ENCODE measurements around the gene CFAP20.

Gene CFAP20

GRCh38 chr16:58123896-58124600, 5.1 kb downstream of the CFAP20 start:
- peaks cover 48 to 73% of the 10 kb centered on the region in 2 donors for H3K4me1 ChIP-seq (ENCODE audit: control insufficient read depth in 1 of 2, insufficient read depth in 2 of 2, low read length in 2 of 2)
- H3K27ac ChIP-seq (ENCODE audit: low read length), result no peak overlapping the region
- no peaks in the 10 kb centered on the region for H3K27me3 ChIP-seq (ENCODE audit: low read depth, low read length)

DNA sequence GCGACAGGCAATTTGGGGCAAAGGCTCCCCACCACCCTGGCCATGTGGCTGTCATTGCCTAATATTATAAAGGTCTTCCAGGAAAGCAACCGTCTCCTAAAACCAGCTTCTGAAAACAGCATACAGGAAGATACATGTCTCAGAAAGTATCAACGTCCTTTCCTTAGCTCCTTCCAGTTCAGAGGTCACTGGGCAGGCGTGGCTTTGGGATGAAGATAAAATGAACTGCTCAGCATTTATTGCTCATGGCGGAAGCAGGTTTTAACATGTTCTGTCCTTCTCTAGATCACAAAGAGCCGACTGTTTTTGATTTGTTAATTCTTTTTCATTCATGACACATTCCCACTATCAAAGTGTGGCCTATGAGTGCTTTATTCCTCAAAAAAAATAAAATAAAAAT, 8.0 kb downstream of the CFAP20 start:
- Histone ChIP-seq H3K4me3 (ENCODE audit: low read depth in 1 of 2, low read length in 2 of 2) (no peak overlapping the region), H3K4me1 (ENCODE audit: control insufficient read depth in 1 of 2, insufficient read depth in 2 of 2, low read length in 2 of 2) (peaks cover 37 to 66% of the 10 kb centered on the region in 2 donors), H3K27me3 (ENCODE audit: low read depth, low read length) (no peaks in the 10 kb centered on the region), H3K36me3 (ENCODE audit: control insufficient read depth in 1 of 2, insufficient read depth in 2 of 2, low read length in 2 of 2) (no peaks in the 10 kb centered on the region), H3K9me3 (ENCODE audit: control insufficient read depth in 1 of 2, low read length in 2 of 2) (no peaks in the 10 kb centered on the region), H3K27ac (ENCODE audit: low read length) (no peak overlapping the region)

More at GRCh38 chr16:58123896-58124600, 5.1 kb downstream of the CFAP20 start:
- Histone ChIP-seq H3K4me3 (ENCODE audit: low read depth in 1 of 2, low read length in 2 of 2) (no peak overlapping the region), H3K36me3 (ENCODE audit: control insufficient read depth in 1 of 2, insufficient read depth in 2 of 2, low read length in 2 of 2) (no peaks in the 10 kb centered on the region), H3K9me3 (ENCODE audit: control insufficient read depth in 1 of 2, low read length in 2 of 2) (no peaks in the 10 kb centered on the region)

DNA sequence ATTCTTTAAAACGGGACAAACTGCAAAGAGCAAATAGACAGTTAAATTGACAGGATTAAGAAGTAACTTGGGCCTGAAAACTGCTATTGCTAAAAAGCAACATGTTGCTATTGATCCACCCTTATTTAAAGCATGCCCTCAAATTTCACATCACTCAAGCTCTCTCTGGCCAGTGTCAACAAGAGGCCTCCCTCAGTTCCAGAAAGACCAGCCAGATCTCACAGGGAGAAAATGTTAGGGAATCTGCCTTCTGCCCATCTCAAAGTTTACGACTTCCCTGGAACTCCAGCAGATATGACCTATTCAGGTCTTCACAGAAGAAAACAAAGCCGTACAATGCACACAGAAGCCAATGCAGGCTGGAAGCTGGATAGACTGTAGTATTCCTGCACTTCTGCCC, 8.9 kb downstream of the CFAP20 start:
- no peak overlapping the region for H3K27ac ChIP-seq (ENCODE audit: low read length)
- H3K4me3 ChIP-seq (ENCODE audit: low read depth in 1 of 2, low read length in 2 of 2), result no peak overlapping the region
- no peaks in the 10 kb centered on the region for H3K9me3 ChIP-seq (ENCODE audit: control insufficient read depth in 1 of 2, low read length in 2 of 2)
- peaks cover 3 to 7% of the 10 kb centered on the region in 2 donors for H3K36me3 ChIP-seq (ENCODE audit: control insufficient read depth in 1 of 2, insufficient read depth in 2 of 2, low read length in 2 of 2)
- no peaks in the 10 kb centered on the region for H3K27me3 ChIP-seq (ENCODE audit: low read depth, low read length)
- peaks cover 37 to 63% of the 10 kb centered on the region in 2 donors for H3K4me1 ChIP-seq (ENCODE audit: control insufficient read depth in 1 of 2, insufficient read depth in 2 of 2, low read length in 2 of 2)

DNA sequence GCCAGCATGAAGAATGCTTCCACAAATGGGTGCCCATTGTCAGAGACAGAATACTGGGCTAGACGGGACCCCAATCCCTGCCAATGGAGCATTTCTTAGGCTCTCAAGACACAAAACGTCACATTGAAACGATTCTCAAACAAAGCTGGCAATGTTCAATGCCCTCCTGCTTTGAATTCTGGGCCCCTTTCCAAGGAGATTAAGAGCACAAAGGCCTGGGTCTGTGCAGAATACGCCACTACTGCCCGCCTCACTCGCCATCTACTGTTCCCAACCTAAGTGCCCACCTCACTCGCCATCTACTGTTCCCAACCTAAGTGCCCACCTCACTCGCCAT, 9.7 kb downstream of the CFAP20 start:
- Histone ChIP-seq H3K27me3 (ENCODE audit: low read depth, low read length) (no peaks in the 10 kb centered on the region), H3K36me3 (ENCODE audit: control insufficient read depth in 1 of 2, insufficient read depth in 2 of 2, low read length in 2 of 2) (peaks cover 11 to 15% of the 10 kb centered on the region in 2 donors), H3K9me3 (ENCODE audit: control insufficient read depth in 1 of 2, low read length in 2 of 2) (no peaks in the 10 kb centered on the region), H3K4me1 (ENCODE audit: control insufficient read depth in 1 of 2, insufficient read depth in 2 of 2, low read length in 2 of 2) (peaks cover 37 to 69% of the 10 kb centered on the region in 2 donors), H3K4me3 (ENCODE audit: low read depth in 1 of 2, low read length in 2 of 2) (no peak overlapping the region), H3K27ac (ENCODE audit: low read length) (no peak overlapping the region)

- Histone ChIP-seq H3K4me3 (ENCODE audit: low read depth in 1 of 2, low read length in 2 of 2) (no peak overlapping the region), H3K27me3 (ENCODE audit: low read depth, low read length) (no peaks in the 10 kb centered on the region), H3K9me3 (ENCODE audit: control insufficient read depth in 1 of 2, low read length in 2 of 2) (no peaks in the 10 kb centered on the region), H3K4me1 (ENCODE audit: control insufficient read depth in 1 of 2, insufficient read depth in 2 of 2, low read length in 2 of 2) (peaks cover 32 to 65% of the 10 kb centered on the region in 2 donors), H3K36me3 (ENCODE audit: control insufficient read depth in 1 of 2, insufficient read depth in 2 of 2, low read length in 2 of 2) (peaks cover 16 to 17% of the 10 kb centered on the region in 2 donors), H3K27ac (ENCODE audit: low read length) (peak overlapping the region; percentile 11)
These were observed 10.2 kb downstream of the CFAP20 start for GRCh38 chr16:58118801-58119508.

DNA sequence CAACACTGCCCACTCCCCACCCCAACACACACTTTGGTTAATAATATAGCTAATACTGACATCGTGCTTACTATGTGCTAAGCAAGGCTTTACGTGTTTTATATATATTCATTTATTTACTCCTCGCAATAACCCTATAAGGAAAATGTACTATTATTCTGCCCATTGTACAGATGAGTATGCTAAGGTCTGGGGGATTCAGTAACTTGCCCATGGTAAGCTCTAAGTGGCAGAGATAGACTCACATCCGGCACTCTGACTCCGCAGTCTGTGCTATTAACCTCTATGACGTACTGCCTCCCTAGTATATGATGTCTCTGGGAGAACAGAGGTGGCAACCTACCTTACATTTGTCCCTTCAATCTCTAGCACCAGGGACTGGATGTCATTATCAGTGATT, 12.7 kb downstream of the CFAP20 start:
- Histone ChIP-seq H3K27ac (ENCODE audit: low read length) (no peak overlapping the region), H3K4me1 (ENCODE audit: control insufficient read depth in 1 of 2, insufficient read depth in 2 of 2, low read length in 2 of 2) (peaks cover 24 to 55% of the 10 kb centered on the region in 2 donors)

GRCh38 chr16:58116081-58116480, 13.1 kb downstream of the CFAP20 start:
- H3K4me1 ChIP-seq (ENCODE audit: control insufficient read depth in 1 of 2, insufficient read depth in 2 of 2, low read length in 2 of 2), result peaks cover 19 to 51% of the 10 kb centered on the region in 2 donors
- H3K9me3 ChIP-seq (ENCODE audit: control insufficient read depth in 1 of 2, low read length in 2 of 2), result no peaks in the 10 kb centered on the region
- no peak overlapping the region for H3K4me3 ChIP-seq (ENCODE audit: low read depth in 1 of 2, low read length in 2 of 2)
- H3K27me3 ChIP-seq (ENCODE audit: low read depth, low read length), result no peaks in the 10 kb centered on the region
- H3K27ac ChIP-seq (ENCODE audit: low read length), result no peak overlapping the region
- peaks cover 20 to 31% of the 10 kb centered on the region in 2 donors for H3K36me3 ChIP-seq (ENCODE audit: control insufficient read depth in 1 of 2, insufficient read depth in 2 of 2, low read length in 2 of 2)

More for the DNA sequence above, 12.7 kb downstream of the CFAP20 start:
- H3K36me3 ChIP-seq (ENCODE audit: control insufficient read depth in 1 of 2, insufficient read depth in 2 of 2, low read length in 2 of 2), result peaks cover 20 to 31% of the 10 kb centered on the region in 2 donors
- no peaks in the 10 kb centered on the region for H3K27me3 ChIP-seq (ENCODE audit: low read depth, low read length)
- no peaks in the 10 kb centered on the region for H3K9me3 ChIP-seq (ENCODE audit: control insufficient read depth in 1 of 2, low read length in 2 of 2)
- no peak overlapping the region for H3K4me3 ChIP-seq (ENCODE audit: low read depth in 1 of 2, low read length in 2 of 2)

DNA sequence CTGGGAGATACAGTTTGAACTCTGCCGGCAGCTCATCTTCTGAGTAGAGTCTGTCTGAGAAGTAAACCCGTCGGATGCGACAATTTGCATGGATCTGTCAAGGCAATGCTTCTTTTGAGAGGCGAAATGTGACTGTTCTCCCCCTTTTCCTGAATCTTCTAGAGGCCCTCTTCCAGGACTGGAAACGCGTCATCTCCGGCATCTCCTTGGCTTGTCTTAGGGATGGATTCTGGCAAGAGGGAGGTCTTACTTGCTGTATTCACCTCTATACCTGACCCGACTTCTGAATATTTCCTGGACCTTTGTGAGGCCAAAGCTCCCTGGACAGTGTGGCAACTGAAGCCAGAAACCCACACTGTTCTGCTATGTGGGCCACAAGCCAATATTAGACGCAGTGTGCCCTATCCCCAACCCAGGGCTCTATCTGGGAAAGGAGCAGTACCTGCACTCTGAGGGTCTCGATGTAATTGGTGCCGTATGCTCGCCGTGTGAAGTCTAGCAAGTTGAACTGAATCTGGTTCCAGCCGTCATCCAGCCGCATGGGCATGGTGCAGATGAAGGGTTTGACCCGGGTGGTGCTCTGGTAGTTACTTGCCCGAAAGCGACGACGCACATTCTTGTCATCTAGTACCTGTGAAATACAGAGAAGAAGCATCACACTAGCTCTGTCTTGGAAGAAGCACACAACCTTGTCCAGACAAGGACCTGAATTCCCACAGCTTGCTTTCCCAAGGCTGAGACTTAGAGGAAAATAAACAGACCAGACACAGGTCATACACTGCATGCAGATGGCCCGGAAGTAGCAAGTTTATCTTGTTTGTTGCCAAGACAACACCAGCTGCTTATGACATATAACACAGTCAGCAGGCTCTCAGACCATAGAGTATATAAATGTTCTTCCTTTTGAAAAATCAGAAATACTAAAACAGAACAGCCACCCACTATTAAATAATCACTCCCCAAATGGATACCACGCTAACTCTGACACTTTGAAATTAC, 14.1 kb downstream of the CFAP20 start:
- H3K27ac ChIP-seq (ENCODE audit: low read length), result peak overlapping the region; percentile 48
- no peak overlapping the region for H3K4me3 ChIP-seq (ENCODE audit: low read depth in 1 of 2, low read length in 2 of 2)
- peaks cover 10 to 41% of the 10 kb centered on the region in 2 donors for H3K4me1 ChIP-seq (ENCODE audit: control insufficient read depth in 1 of 2, insufficient read depth in 2 of 2, low read length in 2 of 2)
- H3K36me3 ChIP-seq (ENCODE audit: control insufficient read depth in 1 of 2, insufficient read depth in 2 of 2, low read length in 2 of 2), result peaks cover 20 to 31% of the 10 kb centered on the region in 2 donors
- H3K9me3 ChIP-seq (ENCODE audit: control insufficient read depth in 1 of 2, low read length in 2 of 2), result no peaks in the 10 kb centered on the region
- no peaks in the 10 kb centered on the region for H3K27me3 ChIP-seq (ENCODE audit: low read depth, low read length)

GRCh38 chr16:58111302-58111627, 17.9 kb downstream of the CFAP20 start:
- no peaks in the 10 kb centered on the region for H3K27me3 ChIP-seq (ENCODE audit: low read depth, low read length)
- H3K36me3 ChIP-seq (ENCODE audit: control insufficient read depth in 1 of 2, insufficient read depth in 2 of 2, low read length in 2 of 2), result peaks cover 20 to 31% of the 10 kb centered on the region in 2 donors
- H3K4me3 ChIP-seq (ENCODE audit: low read depth in 1 of 2, low read length in 2 of 2), result no peak overlapping the region
- H3K4me1 ChIP-seq (ENCODE audit: control insufficient read depth in 1 of 2, insufficient read depth in 2 of 2, low read length in 2 of 2), result peaks cover 0 to 16% of the 10 kb centered on the region in 2 donors
- no peaks in the 10 kb centered on the region for H3K9me3 ChIP-seq (ENCODE audit: control insufficient read depth in 1 of 2, low read length in 2 of 2)
- no peak overlapping the region for H3K27ac ChIP-seq (ENCODE audit: low read length)

- peaks cover 0 to 11% of the 10 kb centered on the region in 2 donors for H3K4me1 ChIP-seq (ENCODE audit: control insufficient read depth in 1 of 2, insufficient read depth in 2 of 2, low read length in 2 of 2)
These were observed 18.4 kb downstream of the CFAP20 start for GRCh38 chr16:58110571-58111301.

More at GRCh38 chr16:58110571-58111301, 18.4 kb downstream of the CFAP20 start:
- H3K9me3 ChIP-seq (ENCODE audit: control insufficient read depth in 1 of 2, low read length in 2 of 2), result no peaks in the 10 kb centered on the region
- H3K27me3 ChIP-seq (ENCODE audit: low read depth, low read length), result no peaks in the 10 kb centered on the region
- no peak overlapping the region for H3K4me3 ChIP-seq (ENCODE audit: low read depth in 1 of 2, low read length in 2 of 2)
- peaks cover 20 to 29% of the 10 kb centered on the region in 2 donors for H3K36me3 ChIP-seq (ENCODE audit: control insufficient read depth in 1 of 2, insufficient read depth in 2 of 2, low read length in 2 of 2)
- no peak overlapping the region for H3K27ac ChIP-seq (ENCODE audit: low read length)

Measured in muscle layer of duodenum (tissue), 2 donors.